Ascending aorta (tissue), 2 donors: ENCODE data around the gene FAM107B. TPM values are rescaled to one million over a fixed set of nuclear protein-coding genes. Genes with fewer than 3 reads are reported as not detected.
"Not testable (repeated sequence)": the region's sequence is repeated elsewhere in the genome, so short reads cannot be mapped to it uniquely, and the experiment has no call there.

ENCODE experiments used
- DNase-seq, 2 donors: peaks; one replicate each; pipeline ENCODE4 v3.0.0-alpha.2; 2019; ENCODE audit warnings: low spot score in 2 of 2
- H3K27ac ChIP-seq, 2 donors: fragments of 200-600 bp; sonication (generic); one replicate each; pipeline ENCODE4 v1.5.1; 2016 to 2017; ENCODE audit warnings: mild to moderate bottlenecking in 1 of 2
- H3K27me3 ChIP-seq: fragments of 200-600 bp; sonication (generic); one replicate; pipeline ENCODE4 v1.5.1; 2017
- H3K36me3 ChIP-seq, 2 donors: fragments of 200-600 bp; sonication (generic); one replicate each; pipeline ENCODE4 v1.5.1; 2016
- H3K4me1 ChIP-seq, 2 donors: fragments of 200-600 bp; sonication (generic); one replicate each; pipeline ENCODE4 v1.5.1; 2016 to 2017; ENCODE audit warnings: mild to moderate bottlenecking in 1 of 2
- H3K4me3 ChIP-seq, 2 donors: fragments of 200-600 bp; sonication (generic); one replicate each; pipeline ENCODE4 v1.5.1; 2016 to 2017; ENCODE audit warnings: mild to moderate bottlenecking in 1 of 2
- H3K9me3 ChIP-seq, 2 donors: fragments of 200-600 bp; sonication (generic); one replicate each; pipeline ENCODE4 v1.5.1; 2016
- CTCF ChIP-seq, 3 experiments: fragments of 200-600 bp in 2 of 3; fragments of 450-650 bp in 1 of 3; sonication (generic) in 2 of 3; IDR thresholded peaks; one replicate each; pipeline ENCODE4 v1.5.1; 2016 to 2019; ENCODE audit warnings: antibody characterized with exemption in 3 of 3, mild to moderate bottlenecking in 1 of 3, moderate library complexity in 1 of 3
- intact Hi-C: fragments of 100-400 bp; cut with DNase I; formaldehyde crosslinking; loops from one replicate; pipeline ENCODE4 v1.15.1; 2023
- total RNA-seq: library from RNA; depleted of rRNA; stranded (reverse); fragments of >200 nt; gene quantifications from one replicate; pipeline ENCODE4 v1.1.0, GENCODE V29; 2016

The FAM107B gene
- total RNA-seq, 1 donor from 2014 or later = 3.7 TPM

- Histone ChIP-seq H3K36me3 (no peaks in the 10 kb centered on the region), H3K4me1 (no peaks in the 10 kb centered on the region), H3K9me3 (no peaks in the 10 kb centered on the region), H3K27me3 (no peaks in the 10 kb centered on the region), H3K27ac (no peak overlapping the region), H3K4me3 (no peak overlapping the region)
- no peak for DNase-seq
- no peak for TF ChIP-seq CTCF (IDR thresholded peaks at IDR 0.05)
- intact Hi-C loops = no loop called here
These were observed 51.5 kb downstream of the FAM107B start for GRCh38 chr10:14723052-14723689.

GRCh38 chr10:14717552-14717951 lies 57.1 kb downstream of the FAM107B start:
- Histone ChIP-seq H3K36me3 (no peaks in the 10 kb centered on the region), H3K27me3 (no peaks in the 10 kb centered on the region), H3K27ac (no peak overlapping the region), H3K9me3 (no peaks in the 10 kb centered on the region), H3K4me1 (no peaks in the 10 kb centered on the region), H3K4me3 (no peak overlapping the region)
- intact Hi-C loops = no loop called here
- no peak for DNase-seq
- no peak for TF ChIP-seq CTCF (IDR thresholded peaks at IDR 0.05)

GRCh38 chr10:14712991-14713424 lies 61.7 kb downstream of the FAM107B start:
- Histone ChIP-seq H3K4me3 (no peak overlapping the region), H3K4me1 (no peaks in the 10 kb centered on the region), H3K27ac (no peak overlapping the region), H3K9me3 (no peaks in the 10 kb centered on the region), H3K36me3 (no peaks in the 10 kb centered on the region), H3K27me3 (no peaks in the 10 kb centered on the region)
- intact Hi-C loops = no loop called here
- no peak for TF ChIP-seq CTCF (IDR thresholded peaks at IDR 0.05)
- no peak for DNase-seq

- DNase-seq, H3K9me3 ChIP-seq, H3K4me1 ChIP-seq, H3K4me3 ChIP-seq, H3K27me3 ChIP-seq, intact Hi-C loops, H3K36me3 ChIP-seq, H3K27ac ChIP-seq: not testable (repeated sequence)
These were observed 65.4 kb downstream of the FAM107B start for GRCh38 chr10:14709344-14709743.

GRCh38 chr10:14707481-14707880 lies 67.2 kb downstream of the FAM107B start:
- no peak for TF ChIP-seq CTCF (IDR thresholded peaks at IDR 0.05)
- intact Hi-C loops = no loop called here

GRCh38 chr10:14705548-14706230 lies 69.0 kb downstream of the FAM107B start:
- no peak for DNase-seq
- no peaks in the 10 kb centered on the region for H3K4me1 ChIP-seq
- no peak for TF ChIP-seq CTCF (IDR thresholded peaks at IDR 0.05)
- intact Hi-C loops = no loop called here
- H3K9me3 ChIP-seq = no peaks in the 10 kb centered on the region
- H3K27me3 ChIP-seq = no peaks in the 10 kb centered on the region
- H3K4me3 ChIP-seq = no peak overlapping the region
- H3K36me3 ChIP-seq = no peaks in the 10 kb centered on the region
- H3K27ac ChIP-seq = no peak overlapping the region

More at GRCh38 chr10:14707481-14707880, 67.2 kb downstream of the FAM107B start:
- DNase-seq = no peak
- Histone ChIP-seq H3K36me3 (no peaks in the 10 kb centered on the region), H3K27me3 (no peaks in the 10 kb centered on the region), H3K27ac (no peak overlapping the region), H3K4me3 (no peak overlapping the region), H3K4me1 (no peaks in the 10 kb centered on the region), H3K9me3 (no peaks in the 10 kb centered on the region)
